D721Med (cell line): ENCODE results near the gene DEPDC4.
"Not testable (repeated sequence)": the region's sequence is repeated elsewhere in the genome, so short reads cannot be mapped to it uniquely, and the experiment has no call there.

Experiments
- DNase-seq: peaks from one replicate; pipeline ENCODE4 v3.0.0; 2011; ENCODE audit warnings: low spot score; ENCODE audit not compliant: insufficient read length
- FAIRE-seq: peaks from 2 replicates; lab custom pipeline; 2011; peaks lifted over from hg19 to GRCh38; lab: Jason Lieb, UNC
- TF ChIP-seq, protein P1 (sequence below): IDR thresholded peaks from 2 replicates; pipeline ENCODE4 v1.5.1; 2012; ENCODE audit warnings: mild to moderate bottlenecking, control low read depth; ENCODE audit not compliant: insufficient read depth; ENCODE audit errors: missing control alignments

DEPDC4 gene

DNA sequence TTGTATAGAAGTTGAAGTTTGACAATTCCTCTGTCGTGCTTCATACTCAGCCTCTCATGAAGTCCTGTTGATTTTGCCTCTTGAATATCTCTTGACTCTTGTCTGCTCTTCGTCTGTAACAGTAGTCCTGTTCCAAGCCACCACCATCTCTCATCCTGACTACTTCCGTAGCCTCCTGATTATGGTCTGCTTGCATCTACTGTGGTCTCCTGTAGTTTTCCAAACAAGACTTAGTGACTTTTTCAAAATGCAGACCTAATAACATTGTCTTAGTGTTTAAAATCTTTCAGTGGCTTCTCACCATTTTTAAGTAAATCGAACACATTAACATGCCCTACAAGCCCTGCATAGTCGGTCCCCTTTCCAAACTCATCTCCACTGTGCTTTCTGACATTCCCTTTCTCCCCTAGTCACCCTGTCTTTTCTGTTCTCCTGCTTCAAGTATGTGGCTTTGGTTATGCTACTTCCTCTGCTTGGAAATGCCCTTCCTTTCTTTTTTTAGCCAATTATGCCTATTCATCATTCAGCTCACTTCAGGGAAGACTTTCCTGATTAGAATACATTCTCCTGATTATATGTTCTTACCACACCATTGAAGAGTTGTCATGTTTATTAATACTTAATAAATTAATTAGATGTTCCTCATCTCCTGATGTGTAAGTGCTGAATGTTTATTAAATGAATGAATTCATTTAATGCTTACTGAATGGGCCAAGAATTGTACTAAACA lies 2.1 kb upstream of the DEPDC4 start:
- no peak for FAIRE-seq
- TF ChIP-seq, protein P1, sequence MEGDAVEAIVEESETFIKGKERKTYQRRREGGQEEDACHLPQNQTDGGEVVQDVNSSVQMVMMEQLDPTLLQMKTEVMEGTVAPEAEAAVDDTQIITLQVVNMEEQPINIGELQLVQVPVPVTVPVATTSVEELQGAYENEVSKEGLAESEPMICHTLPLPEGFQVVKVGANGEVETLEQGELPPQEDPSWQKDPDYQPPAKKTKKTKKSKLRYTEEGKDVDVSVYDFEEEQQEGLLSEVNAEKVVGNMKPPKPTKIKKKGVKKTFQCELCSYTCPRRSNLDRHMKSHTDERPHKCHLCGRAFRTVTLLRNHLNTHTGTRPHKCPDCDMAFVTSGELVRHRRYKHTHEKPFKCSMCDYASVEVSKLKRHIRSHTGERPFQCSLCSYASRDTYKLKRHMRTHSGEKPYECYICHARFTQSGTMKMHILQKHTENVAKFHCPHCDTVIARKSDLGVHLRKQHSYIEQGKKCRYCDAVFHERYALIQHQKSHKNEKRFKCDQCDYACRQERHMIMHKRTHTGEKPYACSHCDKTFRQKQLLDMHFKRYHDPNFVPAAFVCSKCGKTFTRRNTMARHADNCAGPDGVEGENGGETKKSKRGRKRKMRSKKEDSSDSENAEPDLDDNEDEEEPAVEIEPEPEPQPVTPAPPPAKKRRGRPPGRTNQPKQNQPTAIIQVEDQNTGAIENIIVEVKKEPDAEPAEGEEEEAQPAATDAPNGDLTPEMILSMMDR, result no peak
- no peak for DNase-seq

DNA sequence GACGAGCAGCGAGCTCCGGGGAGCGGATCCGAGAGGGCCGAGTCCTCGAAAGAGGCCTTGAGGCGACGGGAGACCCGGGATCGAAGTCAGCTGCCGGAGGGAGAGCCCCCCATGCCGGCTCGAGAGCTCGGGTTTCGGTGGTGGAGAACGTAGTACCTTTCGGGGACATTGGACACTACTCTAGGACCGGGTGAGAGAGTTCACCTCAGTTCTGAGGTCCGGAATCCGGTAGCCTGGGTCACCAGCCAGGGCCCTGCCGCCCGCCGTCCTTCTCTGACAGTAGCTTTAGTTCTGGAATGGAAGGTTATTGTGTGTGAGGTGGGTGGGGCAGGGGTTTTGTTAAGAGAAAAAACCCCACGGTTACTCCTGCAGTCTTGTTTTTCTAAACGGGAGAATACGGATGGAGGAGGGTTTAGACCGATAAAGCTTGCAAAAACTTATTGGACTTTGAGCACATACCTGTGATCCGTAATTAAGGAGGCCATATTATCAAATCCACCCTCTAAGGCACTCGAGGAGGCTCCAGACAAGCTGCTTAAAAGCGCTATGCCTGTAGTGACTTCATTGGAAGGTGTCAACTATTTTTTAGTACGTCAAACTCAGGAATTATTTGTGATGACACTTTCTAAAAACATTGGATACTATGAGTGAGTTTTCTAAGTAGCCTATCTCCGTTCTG lies 863 bp upstream of the DEPDC4 start:
- TF ChIP-seq, protein P1, result no peak
- FAIRE-seq, result no peak
- no peak for DNase-seq

DNA sequence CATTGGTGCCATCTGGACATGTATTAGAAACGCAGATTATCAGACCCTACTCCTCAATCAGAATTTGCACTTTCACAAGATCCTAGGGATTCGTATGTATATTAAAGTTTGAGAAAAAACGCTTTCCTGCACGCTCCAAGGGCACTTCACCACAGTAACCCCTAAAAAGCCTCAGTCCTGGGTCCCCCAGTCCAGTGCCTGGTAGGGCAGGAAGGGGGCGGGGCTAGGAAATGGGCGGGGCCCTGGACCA lies 369 bp downstream of the DEPDC4 start:
- FAIRE-seq, result no peak
- peak; percentile 43 for DNase-seq
- TF ChIP-seq, protein P1, result no peak

DNA sequence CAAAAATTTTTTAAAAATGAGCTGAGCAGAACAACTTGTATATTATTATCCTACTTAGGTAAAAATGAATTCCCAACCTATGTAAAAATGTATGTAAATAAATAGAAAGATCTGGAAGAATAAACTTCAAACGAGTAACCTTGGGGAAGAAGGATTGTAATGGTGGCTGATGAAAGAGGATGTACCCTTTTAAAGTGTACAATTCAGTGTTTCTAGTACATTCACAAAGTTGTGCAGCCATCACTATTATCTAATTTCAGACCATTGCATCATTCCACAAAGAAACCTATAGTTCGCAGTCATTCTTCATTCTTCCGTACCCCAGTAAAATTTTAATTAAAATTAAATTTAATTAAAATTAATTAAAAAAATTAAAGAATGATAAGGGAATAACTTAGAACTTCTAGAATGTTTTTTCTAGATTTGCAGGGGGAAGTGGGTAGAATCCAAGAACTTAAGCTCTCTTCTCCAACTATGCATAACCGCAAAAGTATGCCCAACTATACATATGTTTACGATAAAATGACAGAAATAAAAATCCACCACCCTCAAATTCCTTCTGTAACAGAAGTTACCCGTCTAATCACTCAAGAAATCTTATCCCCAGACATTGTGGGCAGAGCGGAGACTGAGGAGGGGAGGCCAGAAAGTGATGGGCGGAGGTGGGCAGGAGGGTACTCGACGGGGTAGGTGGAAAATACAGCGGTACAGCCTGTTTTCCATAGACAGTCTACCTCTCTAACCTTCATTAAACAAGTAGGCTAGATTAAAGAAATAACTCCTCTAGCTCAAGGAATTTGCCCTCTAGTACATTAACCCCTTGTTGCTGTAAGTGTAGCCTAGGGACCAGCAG lies 921 bp downstream of the DEPDC4 start:
- DNase-seq (no peak), FAIRE-seq (no peak)
- TF ChIP-seq, protein P1, result no peak

DNA sequence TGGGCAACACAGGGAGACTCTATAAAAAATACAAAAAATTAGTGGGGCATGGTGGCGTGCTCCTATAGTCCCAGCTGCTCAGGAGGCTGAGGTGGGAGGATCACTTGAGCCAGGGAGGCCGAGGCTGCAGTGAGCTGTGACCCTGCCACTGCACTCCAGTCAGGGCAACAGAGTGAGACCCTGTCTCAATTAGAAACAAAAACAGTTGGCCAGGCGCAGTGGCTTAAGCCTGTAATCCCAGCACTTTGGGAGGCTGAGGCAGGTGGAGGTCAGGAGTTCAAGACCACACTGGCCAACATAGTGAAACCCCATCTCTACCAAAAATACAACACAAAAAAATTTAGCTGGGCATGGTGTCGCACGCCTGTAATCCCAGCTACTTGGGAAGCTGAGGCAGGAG lies 1.8 kb downstream of the DEPDC4 start:
- DNase-seq, FAIRE-seq: not testable (repeated sequence)

DNA sequence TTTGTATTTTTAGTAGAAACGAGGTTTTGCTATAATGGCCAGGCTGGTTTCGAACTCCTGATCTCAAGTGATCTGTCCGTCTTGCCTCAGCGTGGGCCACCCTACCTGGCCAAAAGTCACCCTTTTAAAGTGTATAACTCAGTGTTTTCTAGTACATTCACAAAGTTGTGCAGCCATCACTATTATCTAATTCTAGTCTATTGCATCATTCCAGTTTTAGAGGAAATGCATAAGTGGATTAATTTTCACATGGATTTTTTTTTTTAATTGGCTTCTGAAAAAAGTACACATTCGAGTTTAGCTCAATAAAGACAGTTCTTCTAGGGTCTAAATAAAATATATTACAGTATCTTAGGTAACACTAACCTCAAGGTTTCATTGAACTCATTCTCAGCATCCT lies 3.7 kb downstream of the DEPDC4 start:
- TF ChIP-seq, protein P1, result no peak
- FAIRE-seq, result no peak
- DNase-seq, result no peak

DNA sequence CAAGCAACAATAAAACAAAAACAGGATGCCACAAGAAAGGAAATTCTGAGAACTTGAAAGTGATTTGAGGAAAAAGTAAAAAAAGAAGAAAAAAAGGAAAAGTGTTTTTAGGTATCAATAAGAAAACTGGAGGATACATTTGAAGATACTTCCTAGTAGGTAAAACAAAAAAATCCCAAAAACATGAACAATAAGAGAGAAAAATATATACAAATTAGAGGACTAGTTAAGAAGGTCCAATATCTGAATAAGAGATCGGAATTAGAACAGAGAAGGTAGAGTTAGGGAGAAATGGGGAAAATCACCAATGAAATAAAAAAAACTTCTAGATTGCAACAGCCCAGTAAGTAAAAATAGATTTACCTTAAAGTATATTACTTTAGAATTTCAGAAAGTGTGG lies 8.8 kb downstream of the DEPDC4 start:
- TF ChIP-seq, protein P1, result no peak
- DNase-seq (no peak), FAIRE-seq (no peak)
